Loucy (cell line): ENCODE results near the gene ALDH7A1.

Experiments
- H2AFZ ChIP-seq: fragments of 200-600 bp; sonication (generic); 2 replicates; pipeline ENCODE4 v1.6.0; 2016; ENCODE audit warnings: antibody characterized with exemption, mild to moderate bottlenecking, low read length, moderate library complexity
- H3F3A ChIP-seq: fragments of 200-600 bp; 2 replicates; pipeline ENCODE4 v1.6.0; 2016; ENCODE audit warnings: antibody characterized with exemption, low read depth, mild to moderate bottlenecking
- H3K27me3 ChIP-seq: fragments of 200-600 bp; sonication (generic); 2 replicates; pipeline ENCODE4 v1.6.1; 2014; ENCODE audit warnings: low read length, mild to moderate bottlenecking; ENCODE audit not compliant: insufficient read depth, poor library complexity, severe bottlenecking
- H3K36me3 ChIP-seq: fragments of 200-600 bp; sonication (generic); 2 replicates; pipeline ENCODE4 v1.6.1; 2016; ENCODE audit warnings: low read length; ENCODE audit not compliant: insufficient read depth
- H3K4me1 ChIP-seq: fragments of 200-600 bp; sonication (generic); 2 replicates; pipeline ENCODE4 v1.5.1; 2014; ENCODE audit warnings: low read length, mild to moderate bottlenecking; ENCODE audit not compliant: insufficient read depth, poor library complexity, severe bottlenecking
- H3K4me2 ChIP-seq: fragments of 200-600 bp; sonication (generic); 2 replicates; pipeline ENCODE4 v1.6.0; 2014; ENCODE audit warnings: antibody characterized with exemption, low read length, low read depth, mild to moderate bottlenecking; ENCODE audit not compliant: poor library complexity, severe bottlenecking
- H3K4me3 ChIP-seq: fragments of 200-600 bp; sonication (generic); 2 replicates; pipeline ENCODE4 v1.5.1; 2014; ENCODE audit warnings: low read length, mild to moderate bottlenecking, mixed read lengths; ENCODE audit not compliant: poor library complexity, severe bottlenecking
- H3K79me2 ChIP-seq: fragments of 200-600 bp; sonication (generic); 2 replicates; pipeline ENCODE4 v1.6.1; 2014; ENCODE audit warnings: low read length; ENCODE audit not compliant: insufficient read depth
- H3K9ac ChIP-seq: fragments of 200-600 bp; sonication (generic); 2 replicates; pipeline ENCODE4 v1.6.0; 2014; ENCODE audit warnings: mild to moderate bottlenecking, low read depth, low read length, moderate library complexity; ENCODE audit not compliant: poor library complexity, severe bottlenecking
- H3K9me2 ChIP-seq: fragments of 200-600 bp; sonication (generic); replicated peaks from 2 replicates; pipeline ENCODE4 v1.6.1; 2016; ENCODE audit warnings: low read depth, low read length, mixed read lengths
- H3K9me3 ChIP-seq: fragments of 200-600 bp; sonication (generic); 2 replicates; pipeline ENCODE4 v1.6.1; 2014; ENCODE audit warnings: mild to moderate bottlenecking, antibody characterized with exemption, low read length, low read depth; ENCODE audit not compliant: insufficient read depth
- H4K20me1 ChIP-seq: fragments of 200-600 bp; sonication (generic); 2 replicates; pipeline ENCODE4 v1.6.0; 2014; ENCODE audit warnings: antibody characterized with exemption, low read length, mild to moderate bottlenecking; ENCODE audit not compliant: insufficient read depth, poor library complexity, severe bottlenecking
- EZH2phosphoT487 ChIP-seq: fragments of 200-600 bp; IDR thresholded peaks from 2 replicates; pipeline ENCODE4 v1.6.1; 2018; ENCODE audit warnings: antibody characterized with exemption, mild to moderate bottlenecking, moderate library complexity, borderline replicate concordance
- TF ChIP-seq, protein P1 (sequence below): fragments of 200-600 bp; sonication (generic); conservative IDR thresholded peaks from 2 replicates; pipeline ENCODE4 v1.5.1; 2014; ENCODE audit warnings: mild to moderate bottlenecking, antibody characterized with exemption, low read length

The ALDH7A1 gene

DNA sequence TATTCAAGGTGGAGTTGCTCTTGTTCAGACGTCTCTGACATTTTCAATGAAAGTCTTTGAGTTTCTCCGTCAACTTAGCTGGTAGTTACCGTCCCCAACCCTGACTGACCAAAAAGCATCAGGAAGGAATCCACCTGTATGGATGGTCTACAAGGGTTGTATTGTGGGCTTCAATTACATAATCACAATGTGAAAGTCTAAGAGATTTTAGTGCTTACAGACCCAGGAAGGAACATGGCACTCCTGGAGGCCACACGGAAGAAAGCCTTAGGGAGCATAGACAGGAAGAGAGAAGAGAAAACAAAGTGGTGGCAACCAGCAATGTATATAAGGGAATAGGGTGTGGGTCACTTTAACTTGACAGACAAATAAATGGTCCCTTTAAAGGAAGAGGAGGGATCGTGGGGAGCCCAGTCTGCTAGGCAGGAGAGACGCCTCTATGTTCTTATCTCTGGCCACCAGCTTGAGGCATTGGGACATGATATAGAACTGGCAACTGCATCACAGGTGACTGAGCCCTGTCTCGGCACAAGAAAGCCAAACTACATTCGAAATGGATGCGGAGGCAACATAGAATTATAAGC is 80.4 kb downstream of the ALDH7A1 start:
- no peaks in the 10 kb centered on the region for H4K20me1 ChIP-seq
- no peak overlapping the region for H2AFZ ChIP-seq
- no peak overlapping the region for H3K4me2 ChIP-seq
- no peaks in the 10 kb centered on the region for H3F3A ChIP-seq
- H3K36me3 ChIP-seq = no peaks in the 10 kb centered on the region
- no peaks in the 10 kb centered on the region for H3K79me2 ChIP-seq
- no peaks in the 10 kb centered on the region for H3K4me1 ChIP-seq
- H3K27me3 ChIP-seq = no peaks in the 10 kb centered on the region
- H3K9me2 ChIP-seq = no peaks in the 10 kb centered on the region
- no peaks in the 10 kb centered on the region for H3K9me3 ChIP-seq
- TF ChIP-seq EZH2phosphoT487 = no peak
- TF ChIP-seq, protein P1, sequence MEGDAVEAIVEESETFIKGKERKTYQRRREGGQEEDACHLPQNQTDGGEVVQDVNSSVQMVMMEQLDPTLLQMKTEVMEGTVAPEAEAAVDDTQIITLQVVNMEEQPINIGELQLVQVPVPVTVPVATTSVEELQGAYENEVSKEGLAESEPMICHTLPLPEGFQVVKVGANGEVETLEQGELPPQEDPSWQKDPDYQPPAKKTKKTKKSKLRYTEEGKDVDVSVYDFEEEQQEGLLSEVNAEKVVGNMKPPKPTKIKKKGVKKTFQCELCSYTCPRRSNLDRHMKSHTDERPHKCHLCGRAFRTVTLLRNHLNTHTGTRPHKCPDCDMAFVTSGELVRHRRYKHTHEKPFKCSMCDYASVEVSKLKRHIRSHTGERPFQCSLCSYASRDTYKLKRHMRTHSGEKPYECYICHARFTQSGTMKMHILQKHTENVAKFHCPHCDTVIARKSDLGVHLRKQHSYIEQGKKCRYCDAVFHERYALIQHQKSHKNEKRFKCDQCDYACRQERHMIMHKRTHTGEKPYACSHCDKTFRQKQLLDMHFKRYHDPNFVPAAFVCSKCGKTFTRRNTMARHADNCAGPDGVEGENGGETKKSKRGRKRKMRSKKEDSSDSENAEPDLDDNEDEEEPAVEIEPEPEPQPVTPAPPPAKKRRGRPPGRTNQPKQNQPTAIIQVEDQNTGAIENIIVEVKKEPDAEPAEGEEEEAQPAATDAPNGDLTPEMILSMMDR = no peak
- H3K9ac ChIP-seq = no peak overlapping the region
- H3K4me3 ChIP-seq = no peak overlapping the region

DNA sequence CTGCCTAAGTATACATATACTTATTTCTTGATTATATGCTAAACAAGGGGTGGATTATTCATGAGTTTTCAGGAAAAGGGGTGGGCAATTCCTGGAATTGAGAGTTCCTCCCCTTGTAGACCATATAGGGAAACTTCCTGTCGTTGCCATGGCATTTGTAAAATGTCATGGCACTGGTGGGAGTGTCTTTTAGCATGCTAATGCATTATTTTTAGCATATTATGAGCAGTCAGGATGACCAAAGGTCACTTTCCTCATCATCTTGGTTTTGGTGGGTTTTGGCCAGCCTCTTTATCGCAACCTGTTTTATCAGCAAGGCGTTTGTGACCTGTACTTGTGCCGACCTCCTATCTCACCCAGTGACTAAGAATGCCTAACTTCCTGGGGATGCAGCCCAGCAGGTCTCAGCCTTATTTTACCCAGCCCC is 80.9 kb downstream of the ALDH7A1 start:
- Histone ChIP-seq H3K9ac (no peak overlapping the region), H2AFZ (no peak overlapping the region), H3K36me3 (no peaks in the 10 kb centered on the region), H3K4me2 (no peak overlapping the region), H3K9me2 (no peaks in the 10 kb centered on the region), H3K4me1 (peaks cover 2% of the 10 kb centered on the region), H3K79me2 (no peaks in the 10 kb centered on the region), H3F3A (no peaks in the 10 kb centered on the region), H3K9me3 (no peaks in the 10 kb centered on the region), H3K27me3 (no peaks in the 10 kb centered on the region), H4K20me1 (no peaks in the 10 kb centered on the region), H3K4me3 (no peak overlapping the region)
- TF ChIP-seq, protein P1 = no peak
- TF ChIP-seq EZH2phosphoT487 = no peak

DNA sequence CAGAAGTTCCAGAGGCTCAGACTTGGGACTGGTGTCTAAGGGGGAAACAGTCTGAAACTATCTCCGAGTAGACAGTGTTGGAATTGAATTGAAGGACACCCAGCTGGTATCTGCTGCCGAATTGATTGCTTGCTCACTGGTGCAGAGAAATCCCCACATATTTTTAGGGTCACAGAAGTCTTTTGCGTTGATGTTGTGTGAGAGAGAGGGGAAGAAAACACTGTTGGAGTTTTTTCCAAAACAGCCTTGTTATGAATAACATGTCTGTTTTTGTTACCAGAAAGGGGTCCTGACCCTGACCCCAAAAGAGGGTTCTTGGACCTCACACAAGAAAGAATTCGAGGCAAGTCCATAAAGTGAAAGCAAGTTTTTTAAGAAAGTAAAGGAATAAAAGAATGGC is 81.3 kb downstream of the ALDH7A1 start:
- H2AFZ ChIP-seq = no peak overlapping the region
- no peaks in the 10 kb centered on the region for H3K27me3 ChIP-seq
- H3K9me2 ChIP-seq = no peaks in the 10 kb centered on the region
- no peak overlapping the region for H3K4me3 ChIP-seq
- H3K9ac ChIP-seq = no peak overlapping the region
- H3K4me2 ChIP-seq = no peak overlapping the region
- H3K36me3 ChIP-seq = no peaks in the 10 kb centered on the region
- H4K20me1 ChIP-seq = no peaks in the 10 kb centered on the region
- H3K9me3 ChIP-seq = no peaks in the 10 kb centered on the region
- H3K4me1 ChIP-seq = peaks cover 6% of the 10 kb centered on the region
- TF ChIP-seq, protein P1 = no peak
- no peak for TF ChIP-seq EZH2phosphoT487
- no peaks in the 10 kb centered on the region for H3K79me2 ChIP-seq
- no peaks in the 10 kb centered on the region for H3F3A ChIP-seq
